Upper lobe of right lung (tissue), 1 donor: Measurements from ENCODE around the gene TMA7B. TPM values are rescaled to one million over a fixed set of nuclear protein-coding genes. Genes with fewer than 3 reads are reported as not detected.

Experiments used
- ATAC-seq: fragments of 200-7000 bp; cut with Tn5 transposase; one replicate; pipeline ENCODE4 v1.9.1; 2020; ENCODE audit warnings: mild to moderate bottlenecking, moderate library complexity
- DNase-seq: peaks from one replicate; pipeline ENCODE4 v3.0.0-alpha.2; 2020
- H3K27ac ChIP-seq: fragments of 200-600 bp; one replicate; pipeline ENCODE4 v1.8.0; 2022
- H3K27me3 ChIP-seq: fragments of 200-600 bp; one replicate; pipeline ENCODE4 v1.8.0; 2022; ENCODE audit warnings: mild to moderate bottlenecking
- H3K36me3 ChIP-seq: fragments of 200-600 bp; one replicate; pipeline ENCODE4 v1.8.0; 2022
- H3K4me1 ChIP-seq: fragments of 200-600 bp; one replicate; pipeline ENCODE4 v1.8.0; 2022
- H3K4me3 ChIP-seq: fragments of 200-600 bp; one replicate; pipeline ENCODE4 v1.8.0; 2022; ENCODE audit warnings: mild to moderate bottlenecking
- H3K9me3 ChIP-seq: fragments of 200-600 bp; one replicate; pipeline ENCODE4 v1.8.0; 2022
- CTCF ChIP-seq: fragments of 200-600 bp; IDR thresholded peaks from one replicate; pipeline ENCODE4 v1.8.0; 2022; ENCODE audit warnings: antibody characterized with exemption
- intact Hi-C: fragments of 100-400 bp; cut with DNase I; formaldehyde crosslinking; loops from one replicate; pipeline ENCODE4 v1.11.0; 2022
- total RNA-seq: library from RNA; stranded (reverse); fragmentation: NEBNext Ultra II Directional; extraction: Animal tissue kit (Norgen Biotek cat#: 25700); gene quantifications from one replicate; pipeline ENCODE4 v1.2.1, GENCODE V29; 2021
- donor health status: DM: no; HTN: yes; CAD: no; lungs with severe emphysema.

The TMA7B gene
- total RNA-seq, 1 donor from 2014 or later = 0.69 TPM

- H3K27ac ChIP-seq = no peak overlapping the region
- intact Hi-C loops = no loop called here
- peaks cover 24% of the 10 kb centered on the region for H3K27me3 ChIP-seq
- no peak overlapping the region for H3K4me3 ChIP-seq
- H3K4me1 ChIP-seq = no peaks in the 10 kb centered on the region
- no peaks in the 10 kb centered on the region for H3K36me3 ChIP-seq
- H3K9me3 ChIP-seq = no peaks in the 10 kb centered on the region
- DNase-seq (no peak), ATAC-seq (no peak)
- TF ChIP-seq CTCF = no peak
Observed at GRCh38 chr22:39999144-39999757, 39.1 kb downstream of the TMA7B start.

DNA sequence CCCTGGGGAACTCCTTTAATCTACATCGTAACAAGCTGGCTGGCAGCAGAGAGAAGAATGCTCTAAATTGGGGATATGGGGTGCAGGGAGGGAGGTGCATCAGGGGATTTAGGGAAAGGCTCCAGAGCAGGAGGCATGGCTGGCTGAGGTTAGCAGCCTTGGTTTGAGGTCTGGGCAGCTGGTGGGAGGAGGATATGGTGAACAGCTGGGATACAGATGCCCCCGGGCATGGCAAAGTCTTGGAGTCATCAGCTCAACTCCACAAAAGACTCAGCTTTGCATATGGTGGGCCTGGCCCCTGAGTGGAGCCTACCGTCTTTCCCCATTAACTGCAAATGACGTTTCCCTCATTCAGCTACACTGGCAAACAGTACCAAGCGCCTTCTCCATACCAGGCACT lies 40.0 kb downstream of the TMA7B start:
- intact Hi-C loops = no loop called here
- no peak overlapping the region for H3K27ac ChIP-seq
- no peaks in the 10 kb centered on the region for H3K4me1 ChIP-seq
- no peak for DNase-seq
- no peak for ATAC-seq
- H3K27me3 ChIP-seq = peaks cover 17% of the 10 kb centered on the region
- no peaks in the 10 kb centered on the region for H3K36me3 ChIP-seq
- H3K4me3 ChIP-seq = no peak overlapping the region
- no peaks in the 10 kb centered on the region for H3K9me3 ChIP-seq
- no peak for TF ChIP-seq CTCF

GRCh38 chr22:40001106-40001505 lies 40.9 kb downstream of the TMA7B start:
- Histone ChIP-seq H3K4me3 (no peak overlapping the region), H3K9me3 (no peaks in the 10 kb centered on the region), H3K27me3 (peaks cover 8% of the 10 kb centered on the region), H3K4me1 (no peaks in the 10 kb centered on the region), H3K36me3 (no peaks in the 10 kb centered on the region), H3K27ac (no peak overlapping the region)
- ATAC-seq = no peak
- no peak for TF ChIP-seq CTCF
- no peak for DNase-seq
- intact Hi-C loops = no loop called here

- Histone ChIP-seq H3K4me1 (no peaks in the 10 kb centered on the region), H3K27me3 (no peaks in the 10 kb centered on the region), H3K36me3 (no peaks in the 10 kb centered on the region), H3K4me3 (no peak overlapping the region), H3K9me3 (no peaks in the 10 kb centered on the region), H3K27ac (no peak overlapping the region)
- ATAC-seq (no peak), DNase-seq (no peak)
- intact Hi-C loops = no loop called here
- TF ChIP-seq CTCF = no peak
Observed at GRCh38 chr22:40001800-40002577, 41.8 kb downstream of the TMA7B start.

DNA sequence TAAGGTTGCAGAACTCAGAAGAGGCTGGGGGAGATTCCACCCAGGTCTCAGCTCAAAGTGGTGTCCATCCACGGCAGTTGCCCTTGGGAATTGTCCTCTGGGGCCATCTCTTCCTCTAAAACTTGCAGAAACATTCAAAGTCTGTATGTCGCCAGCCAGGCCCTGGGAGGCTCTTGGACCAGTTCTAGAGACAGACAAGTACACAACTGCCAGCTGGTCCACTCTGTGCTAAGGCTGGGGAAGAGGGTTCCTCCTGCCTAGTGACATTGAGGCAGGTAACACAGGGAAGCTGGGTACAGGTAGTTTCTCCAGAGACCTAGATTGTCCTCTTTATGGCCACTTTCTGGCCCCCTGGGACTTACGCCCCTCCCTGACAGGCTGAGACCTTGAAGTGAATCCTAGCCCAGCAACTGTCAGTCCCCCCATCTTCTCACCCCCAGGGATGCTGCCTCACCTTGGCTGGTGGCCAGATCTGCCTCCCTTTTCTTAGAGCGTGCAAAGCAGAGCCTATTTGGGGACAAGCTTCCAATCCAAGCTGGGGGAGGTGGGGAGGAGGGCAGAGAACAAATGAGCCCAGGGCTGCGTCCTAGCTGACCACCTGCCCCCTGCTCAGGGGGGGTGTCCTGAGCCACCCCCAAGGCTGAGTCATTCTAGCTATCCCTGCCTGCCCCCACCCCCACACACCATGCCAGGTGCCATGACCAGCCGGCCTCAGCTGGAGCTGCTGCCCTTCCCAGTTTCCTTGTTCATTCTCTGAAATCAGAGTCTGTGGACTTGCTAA lies 42.9 kb downstream of the TMA7B start:
- TF ChIP-seq CTCF = no peak
- Histone ChIP-seq H3K9me3 (no peaks in the 10 kb centered on the region), H3K27me3 (peaks cover 6% of the 10 kb centered on the region), H3K27ac (no peak overlapping the region), H3K36me3 (no peaks in the 10 kb centered on the region), H3K4me3 (no peak overlapping the region), H3K4me1 (no peaks in the 10 kb centered on the region)
- DNase-seq (no peak), ATAC-seq (no peak)
- intact Hi-C loops = no loop called here
